ENCODE measurements around the gene AKT2.

Gene AKT2

GRCh38 chr19:40217934-40218890 lies 66.9 kb downstream of the AKT2 start, which contains the start of gene TTC9B:
TSS of gene TTC9B (minus strand) at chr19:40218384. CDS start at chr19:40218381, 3 bp downstream.
- 0 out of 2 replicates have a peak, but pooled peaks have one; percentile 49 for TF ChIP-seq ZBTB7A (IDR thresholded peaks at IDR 0.05; ENCODE audit: low read depth)
- TF ChIP-seq NFIC (IDR thresholded peaks at IDR 0.05) = no peak
- no peak for TF ChIP-seq FOXM1 (IDR thresholded peaks at IDR 0.05; ENCODE audit: borderline replicate concordance, low read depth)
- TF ChIP-seq REST (IDR thresholded peaks at IDR 0.05; ENCODE audit: low read depth) = peak; percentile 97
- TF ChIP-seq TCF12 (IDR thresholded peaks at IDR 0.05; ENCODE audit: low read depth) = peak; percentile 33; the same call in 1 of the 2 replicates
- 0 out of 2 replicates have a peak, but pooled peaks have one; percentile 48 for TF ChIP-seq YY1 (IDR thresholded peaks at IDR 0.05; ENCODE audit: low read depth)
- peak; percentile 16; the same call in 1 of the 2 replicates for TF ChIP-seq MAX (IDR thresholded peaks at IDR 0.05)
- TF ChIP-seq EP300 (IDR thresholded peaks at IDR 0.05; ENCODE audit: borderline replicate concordance) = 0 out of 2 replicates have a peak, but pooled peaks have one; percentile 25

- TF ChIP-seq RAD21 (IDR thresholded peaks at IDR 0.05; ENCODE audit: low read depth) (peak; percentile 39; the same call in 1 of the 2 replicates), CEBPB (IDR thresholded peaks at IDR 0.05) (no peak), MAX (IDR thresholded peaks at IDR 0.05) (peak; percentile 86; the same call in 1 of the 2 replicates), EGR1 (IDR thresholded peaks at IDR 0.05) (0 out of 2 replicates have a peak, but pooled peaks have one; percentile 65)
Measured at GRCh38 chr19:40217027-40217810, 67.9 kb downstream of the AKT2 start.

GRCh38 chr19:40216777-40217026 lies 68.4 kb downstream of the AKT2 start:
- TF ChIP-seq RAD21 (IDR thresholded peaks at IDR 0.05; ENCODE audit: low read depth) (no peak), EP300 (IDR thresholded peaks at IDR 0.05; ENCODE audit: borderline replicate concordance) (no peak), USF1 (IDR thresholded peaks at IDR 0.05) (no peak), FOXM1 (IDR thresholded peaks at IDR 0.05; ENCODE audit: borderline replicate concordance, low read depth) (no peak), REST (IDR thresholded peaks at IDR 0.05; ENCODE audit: low read depth) (no peak), TAF1 (IDR thresholded peaks at IDR 0.05; ENCODE audit: low read depth) (no peak), EGR1 (IDR thresholded peaks at IDR 0.05) (no peak; the same call in 1 of the 2 replicates), CREB1 (IDR thresholded peaks at IDR 0.05; ENCODE audit: low read depth) (no peak), TCF12 (IDR thresholded peaks at IDR 0.05; ENCODE audit: low read depth) (no peak)

GRCh38 chr19:40216013-40216776 lies 69.0 kb downstream of the AKT2 start:
- TF ChIP-seq YY1 (IDR thresholded peaks at IDR 0.05; ENCODE audit: low read depth) (no peak), EP300 (IDR thresholded peaks at IDR 0.05; ENCODE audit: borderline replicate concordance) (no peak)

GRCh38 chr19:40214936-40215335 lies 70.2 kb downstream of the AKT2 start:
- TF ChIP-seq TEAD4 (IDR thresholded peaks at IDR 0.05) (no peak), EP300 (IDR thresholded peaks at IDR 0.05; ENCODE audit: borderline replicate concordance) (no peak), TAF1 (IDR thresholded peaks at IDR 0.05; ENCODE audit: low read depth) (no peak), EGR1 (IDR thresholded peaks at IDR 0.05) (no peak), ZBTB7A (IDR thresholded peaks at IDR 0.05; ENCODE audit: low read depth) (no peak), FOXM1 (IDR thresholded peaks at IDR 0.05; ENCODE audit: borderline replicate concordance, low read depth) (no peak), TCF12 (IDR thresholded peaks at IDR 0.05; ENCODE audit: low read depth) (no peak), REST (IDR thresholded peaks at IDR 0.05; ENCODE audit: low read depth) (no peak), YY1 (IDR thresholded peaks at IDR 0.05; ENCODE audit: low read depth) (no peak), CEBPB (IDR thresholded peaks at IDR 0.05) (no peak), MAX (IDR thresholded peaks at IDR 0.05) (no peak), NFIC (IDR thresholded peaks at IDR 0.05) (no peak), RAD21 (IDR thresholded peaks at IDR 0.05; ENCODE audit: low read depth) (no peak), CREB1 (IDR thresholded peaks at IDR 0.05; ENCODE audit: low read depth) (no peak), USF1 (IDR thresholded peaks at IDR 0.05) (no peak)

Data from Ishikawa (cell line).